OCI-LY1 (cell line): ENCODE measurements around the gene ZNF318.

Experiments used
- H2AFZ ChIP-seq: fragments of 200-600 bp; sonication (generic), shearing (Covaris generic); 2 replicates; pipeline ENCODE4 v1.6.0; 2014; ENCODE audit warnings: antibody characterized with exemption, mild to moderate bottlenecking, low read length
- H3F3A ChIP-seq: fragments of 200-600 bp; sonication (generic), shearing (Covaris generic); 2 replicates; pipeline ENCODE4 v1.6.0; 2014; ENCODE audit warnings: mild to moderate bottlenecking, antibody characterized with exemption, low read length, moderate library complexity; ENCODE audit not compliant: insufficient read depth
- H3K27ac ChIP-seq: fragments of 200-600 bp; sonication (generic); 2 replicates; pipeline ENCODE4 v1.5.1; 2014; ENCODE audit warnings: low read length, mixed run types, mild to moderate bottlenecking, low read depth; ENCODE audit not compliant: poor library complexity, severe bottlenecking
- H3K27me3 ChIP-seq: fragments of 200-600 bp; sonication (generic); 2 replicates; pipeline ENCODE4 v1.6.0; 2014; ENCODE audit warnings: antibody characterized with exemption, mild to moderate bottlenecking, low read length, moderate library complexity; ENCODE audit not compliant: insufficient read depth
- H3K36me3 ChIP-seq: fragments of 200-600 bp; sonication (generic); 2 replicates; pipeline ENCODE4 v1.6.1; 2014; ENCODE audit warnings: mild to moderate bottlenecking, antibody characterized with exemption, low read length, moderate library complexity, mixed read lengths; ENCODE audit not compliant: insufficient read depth
- H3K4me1 ChIP-seq: fragments of 200-600 bp; sonication (generic); 2 replicates; pipeline ENCODE4 v1.5.1; 2014; ENCODE audit warnings: mild to moderate bottlenecking, low read length, moderate library complexity; ENCODE audit not compliant: insufficient read depth, severe bottlenecking
- H3K4me2 ChIP-seq: fragments of 200-600 bp; sonication (generic), shearing (Covaris generic); 2 replicates; pipeline ENCODE4 v1.6.1; 2014; ENCODE audit warnings: low read length
- H3K4me3 ChIP-seq: fragments of 200-600 bp; sonication (generic); 2 replicates; pipeline ENCODE4 v1.5.1; 2014; ENCODE audit warnings: low read length, low read depth, mild to moderate bottlenecking, mixed read lengths; ENCODE audit not compliant: poor library complexity, severe bottlenecking
- H3K79me2 ChIP-seq: fragments of 200-600 bp; shearing (Covaris generic); 2 replicates; pipeline ENCODE4 v1.6.1; 2016; ENCODE audit warnings: mixed run types, low read length, mixed read lengths; ENCODE audit not compliant: insufficient read depth
- H3K9ac ChIP-seq: fragments of 200-600 bp; sonication (generic), shearing (Covaris generic); 2 replicates; pipeline ENCODE4 v1.6.1; 2014; ENCODE audit warnings: mild to moderate bottlenecking, low read length, mixed read lengths
- H3K9me2 ChIP-seq: fragments of 200-600 bp; sonication (generic), shearing (Covaris generic); 2 replicates; pipeline ENCODE4 v1.6.1; 2014; ENCODE audit warnings: low read depth, mild to moderate bottlenecking, low read length, mixed read lengths
- H3K9me3 ChIP-seq: fragments of 200-600 bp; shearing (Covaris generic); 2 replicates; pipeline ENCODE4 v1.6.1; 2014; ENCODE audit warnings: low read length, mixed read lengths
- H4K20me1 ChIP-seq: fragments of 200-600 bp; sonication (generic), shearing (Covaris generic); 2 replicates; pipeline ENCODE4 v1.6.0; 2016; ENCODE audit warnings: mild to moderate bottlenecking, low read length; ENCODE audit not compliant: insufficient read depth
- CTCF ChIP-seq: fragments of 200-600 bp; sonication (generic), shearing (Covaris generic); IDR thresholded peaks from 2 replicates; pipeline ENCODE4 v1.5.1; 2017; ENCODE audit warnings: mild to moderate bottlenecking, antibody characterized with exemption, low read length, moderate library complexity, mixed read lengths
- EZH2 ChIP-seq: fragments of 200-600 bp; sonication (generic), shearing (Covaris generic); IDR thresholded peaks from 2 replicates; pipeline ENCODE4 v1.8.0; 2017; ENCODE audit warnings: borderline replicate concordance, mixed run types, mild to moderate bottlenecking, antibody characterized with exemption, low read length, moderate library complexity, mixed read lengths

ZNF318 gene

GRCh38 chr6:43294536-43294935 is 74.9 kb downstream of the ZNF318 start:
- Histone ChIP-seq H3K4me3 (no peak overlapping the region), H3K4me2 (no peak overlapping the region), H3K9me2 (no peaks in the 10 kb centered on the region), H3K27me3 (no peaks in the 10 kb centered on the region), H3K27ac (no peak overlapping the region), H4K20me1 (no peaks in the 10 kb centered on the region), H3K9ac (no peak overlapping the region), H3K79me2 (no peaks in the 10 kb centered on the region), H3K36me3 (no peaks in the 10 kb centered on the region), H3F3A (no peaks in the 10 kb centered on the region), H3K4me1 (no peaks in the 10 kb centered on the region), H3K9me3 (no peaks in the 10 kb centered on the region), H2AFZ (no peak overlapping the region)
- no peak for TF ChIP-seq CTCF
- TF ChIP-seq EZH2: no peak

GRCh38 chr6:43293698-43294097 is 75.7 kb downstream of the ZNF318 start:
- Histone ChIP-seq H3K9me2 (no peaks in the 10 kb centered on the region), H3K9me3 (no peaks in the 10 kb centered on the region), H3K4me2 (no peak overlapping the region), H4K20me1 (no peaks in the 10 kb centered on the region), H3K27me3 (no peaks in the 10 kb centered on the region), H3K27ac (no peak overlapping the region), H3F3A (no peaks in the 10 kb centered on the region), H3K9ac (no peak overlapping the region), H3K4me3 (no peak overlapping the region), H2AFZ (no peak overlapping the region), H3K4me1 (no peaks in the 10 kb centered on the region), H3K79me2 (no peaks in the 10 kb centered on the region), H3K36me3 (no peaks in the 10 kb centered on the region)
- no peak for TF ChIP-seq CTCF
- TF ChIP-seq EZH2: no peak

- TF ChIP-seq EZH2: no peak
- no peak for TF ChIP-seq CTCF
- Histone ChIP-seq H3K4me1 (no peaks in the 10 kb centered on the region), H3K36me3 (no peaks in the 10 kb centered on the region), H3F3A (no peaks in the 10 kb centered on the region), H3K27ac (no peak overlapping the region), H3K79me2 (no peaks in the 10 kb centered on the region), H3K4me2 (no peak overlapping the region), H3K9me2 (no peaks in the 10 kb centered on the region), H3K9me3 (no peaks in the 10 kb centered on the region), H3K27me3 (no peaks in the 10 kb centered on the region), H4K20me1 (no peaks in the 10 kb centered on the region), H2AFZ (no peak overlapping the region), H3K9ac (no peak overlapping the region), H3K4me3 (no peak overlapping the region)
Observed at GRCh38 chr6:43292763-43293318, 76.6 kb downstream of the ZNF318 start.
